Esophagus squamous epithelium (tissue), 4 donors: ENCODE measurements around the gene HRC.

ENCODE experiments used
- CTCF ChIP-seq, 6 experiments: fragments of 450-650 bp in 4 of 6; fragments of 200-600 bp in 2 of 6; sonication (generic) in 2 of 6; IDR thresholded peaks; one replicate each; pipeline ENCODE4 v1.5.1; 2016 to 2019; ENCODE audit warnings: antibody characterized with exemption in 6 of 6, mild to moderate bottlenecking in 4 of 6, moderate library complexity in 4 of 6
- POLR2A ChIP-seq, 4 donors: fragments of 450-650 bp; IDR thresholded peaks; one replicate each; pipeline ENCODE4 v1.6.1; 2017; ENCODE audit warnings: antibody characterized with exemption in 4 of 4, mild to moderate bottlenecking in 4 of 4, moderate library complexity in 3 of 4

GRCh38 chr19:49148044-49148682 lies 7.0 kb downstream of the HRC start:
- TF ChIP-seq CTCF (IDR thresholded peaks at IDR 0.05) (no peak), POLR2A (IDR thresholded peaks at IDR 0.05) (no peak)
